ENCODE data around the gene MAP7. TPM values are rescaled to one million over a fixed set of nuclear protein-coding genes. Genes with fewer than 3 reads are reported as not detected.
"Not testable (repeated sequence)": the region's sequence is repeated elsewhere in the genome, so short reads cannot be mapped to it uniquely, and the experiment has no call there.

The MAP7 gene
- total RNA-seq, 1 donor from 2014 or later = 1.3 TPM

GRCh38 chr6:136382676-136383252 is 167.5 kb downstream of the MAP7 start:
- H3K27ac Mint-ChIP-seq (ENCODE audit: unreplicated experiment) = no peak overlapping the region
- no peaks in the 10 kb centered on the region for H3K4me1 Mint-ChIP-seq (ENCODE audit: unreplicated experiment)
- no peaks in the 10 kb centered on the region for H3K9me3 Mint-ChIP-seq (ENCODE audit: unreplicated experiment)
- H3K4me3 Mint-ChIP-seq (ENCODE audit: unreplicated experiment) = no peak overlapping the region
- no peak for TF ChIP-seq CTCF (IDR thresholded peaks at IDR 0.05; ENCODE audit: unreplicated experiment)
- no peaks in the 10 kb centered on the region for H3K27me3 Mint-ChIP-seq (ENCODE audit: unreplicated experiment)
- H3K36me3 Mint-ChIP-seq (ENCODE audit: low read depth, unreplicated experiment) = no peaks in the 10 kb centered on the region
- DNase-seq (ENCODE audit: low spot score) = no peak

GRCh38 chr6:136378888-136379287 is 171.3 kb downstream of the MAP7 start:
- no peak for DNase-seq (ENCODE audit: low spot score)
- H3K27me3 Mint-ChIP-seq (ENCODE audit: unreplicated experiment) = no peaks in the 10 kb centered on the region
- no peak overlapping the region for H3K4me3 Mint-ChIP-seq (ENCODE audit: unreplicated experiment)
- no peaks in the 10 kb centered on the region for H3K4me1 Mint-ChIP-seq (ENCODE audit: unreplicated experiment)
- H3K9me3 Mint-ChIP-seq (ENCODE audit: unreplicated experiment) = no peaks in the 10 kb centered on the region
- no peak for TF ChIP-seq CTCF (IDR thresholded peaks at IDR 0.05; ENCODE audit: unreplicated experiment)
- H3K36me3 Mint-ChIP-seq (ENCODE audit: low read depth, unreplicated experiment) = no peaks in the 10 kb centered on the region
- no peak overlapping the region for H3K27ac Mint-ChIP-seq (ENCODE audit: unreplicated experiment)

GRCh38 chr6:136375836-136376235 is 174.4 kb downstream of the MAP7 start:
- H3K4me3 Mint-ChIP-seq (ENCODE audit: unreplicated experiment); H3K27ac Mint-ChIP-seq (ENCODE audit: unreplicated experiment); H3K4me1 Mint-ChIP-seq (ENCODE audit: unreplicated experiment); H3K36me3 Mint-ChIP-seq (ENCODE audit: low read depth, unreplicated experiment); DNase-seq (ENCODE audit: low spot score); H3K27me3 Mint-ChIP-seq (ENCODE audit: unreplicated experiment); H3K9me3 Mint-ChIP-seq (ENCODE audit: unreplicated experiment): not testable (repeated sequence)

- H3K27me3 Mint-ChIP-seq (ENCODE audit: unreplicated experiment) = no peaks in the 10 kb centered on the region
- DNase-seq (ENCODE audit: low spot score) = no peak
Observed at GRCh38 chr6:136371959-136372358, 178.3 kb downstream of the MAP7 start.

GRCh38 chr6:136370988-136371728 is 179.1 kb downstream of the MAP7 start:
- no peaks in the 10 kb centered on the region for H3K27me3 Mint-ChIP-seq (ENCODE audit: unreplicated experiment)
- H3K4me3 Mint-ChIP-seq (ENCODE audit: unreplicated experiment) = no peak overlapping the region
- TF ChIP-seq CTCF (IDR thresholded peaks at IDR 0.05; ENCODE audit: unreplicated experiment) = no peak
- no peaks in the 10 kb centered on the region for H3K9me3 Mint-ChIP-seq (ENCODE audit: unreplicated experiment)
- H3K36me3 Mint-ChIP-seq (ENCODE audit: low read depth, unreplicated experiment) = no peaks in the 10 kb centered on the region
- no peak for DNase-seq (ENCODE audit: low spot score)
- H3K27ac Mint-ChIP-seq (ENCODE audit: unreplicated experiment) = no peak overlapping the region
- peaks cover 3% of the 10 kb centered on the region for H3K4me1 Mint-ChIP-seq (ENCODE audit: unreplicated experiment)

More at GRCh38 chr6:136371959-136372358, 178.3 kb downstream of the MAP7 start:
- Mint-ChIP-seq H3K4me1 (ENCODE audit: unreplicated experiment) (peaks cover 3% of the 10 kb centered on the region), H3K4me3 (ENCODE audit: unreplicated experiment) (no peak overlapping the region), H3K36me3 (ENCODE audit: low read depth, unreplicated experiment) (no peaks in the 10 kb centered on the region), H3K27ac (ENCODE audit: unreplicated experiment) (no peak overlapping the region), H3K9me3 (ENCODE audit: unreplicated experiment) (no peaks in the 10 kb centered on the region)
- TF ChIP-seq CTCF (IDR thresholded peaks at IDR 0.05; ENCODE audit: unreplicated experiment) = no peak

Measured in endothelial cell (in vitro differentiated cells).